Measurements from ENCODE around the gene IGFN1. TPM values are rescaled to one million over a fixed set of nuclear protein-coding genes. Genes with fewer than 3 reads are reported as not detected.

IGFN1 gene
- total and polyA plus RNA-seq, 2 donors (not counting 3 experiments of a cell fraction or from before 2014, with no cell fraction given), result not detected

GRCh38 chr1:201251411-201251810, 60.8 kb downstream of the IGFN1 start:
- POLR2A ChIA-PET, result no interaction called here
- H3K27me3 ChIP-seq (ENCODE audit: control insufficient read depth in 2 of 2, insufficient read depth in 2 of 2, low read length in 2 of 2), result peaks cover 4 to 8% of the 10 kb centered on the region in 2 experiments
- no peak overlapping the region for H3K4me3 ChIP-seq (replicated peaks in 1 of 3; ENCODE audit: insufficient read depth in 1 of 3, low read depth in 1 of 3, low read length in 3 of 3)
- no peak overlapping the region for H3K27ac ChIP-seq (ENCODE audit: insufficient read depth, low read depth, low read length)
- dilution Hi-C loops (cut with MboI; ENCODE audit: extremely low pct_ligation_motif_present, low sequenced_read_pairs), result no loop called here
- no peak for DNase-seq (ENCODE audit: low read depth, low spot score)
- no peaks in the 10 kb centered on the region for H3K79me2 ChIP-seq (ENCODE audit: control insufficient read depth, insufficient read depth, low read length)
- no peaks in the 10 kb centered on the region for H3K9me1 ChIP-seq (replicated peaks; ENCODE audit: control insufficient read depth, extremely low read depth, insufficient read depth, low read length)
- H4K20me1 ChIP-seq (replicated peaks; ENCODE audit: control insufficient read depth, extremely low read depth, insufficient read depth, low read length), result no peaks in the 10 kb centered on the region
- no peaks in the 10 kb centered on the region for H3K36me3 ChIP-seq (ENCODE audit: control insufficient read depth in 2 of 2, extremely low read depth in 1 of 2, insufficient read depth in 2 of 2, low read length in 2 of 2)
- BruUV-seq (replicated peaks), result no TSS peak
- no peak overlapping the region for H3K4me2 ChIP-seq (ENCODE audit: insufficient read depth, low read length)
- TF ChIP-seq, protein P1, sequence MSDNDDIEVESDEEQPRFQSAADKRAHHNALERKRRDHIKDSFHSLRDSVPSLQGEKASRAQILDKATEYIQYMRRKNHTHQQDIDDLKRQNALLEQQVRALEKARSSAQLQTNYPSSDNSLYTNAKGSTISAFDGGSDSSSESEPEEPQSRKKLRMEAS (IDR thresholded peaks at IDR 0.05; ENCODE audit: insufficient read depth, insufficient read length), result no peak
- TF ChIP-seq CTCF (IDR thresholded peaks at IDR 0.05; ENCODE audit: extremely low read depth in 1 of 2, insufficient read depth in 1 of 2, low read depth in 1 of 2, low read length in 2 of 2), result no peak
- intact Hi-C loops (cut with micrococcal nuclease), result no loop called here
- no peak overlapping the region for H2AFZ ChIP-seq (ENCODE audit: low read depth, low read length)
- no peak overlapping the region for H3K9ac ChIP-seq (replicated peaks; ENCODE audit: extremely low read depth, insufficient read depth, low read length)
- CTCF ChIA-PET, result interaction anchor here (1.2 to 5.3 kb wide), 3 partner anchors 96 to 279 kb away, joined by 3 to 109 read pairs (median 34); no protein-coding TSS in a partner anchor
- no peaks in the 10 kb centered on the region for H3K4me1 ChIP-seq (ENCODE audit: control insufficient read depth, extremely low read depth, insufficient read depth, low read length)
- no peak for FAIRE-seq
- no peaks in the 10 kb centered on the region for H3K9me3 ChIP-seq (replicated peaks; ENCODE audit: control insufficient read depth, insufficient read depth, low read length)

DNA sequence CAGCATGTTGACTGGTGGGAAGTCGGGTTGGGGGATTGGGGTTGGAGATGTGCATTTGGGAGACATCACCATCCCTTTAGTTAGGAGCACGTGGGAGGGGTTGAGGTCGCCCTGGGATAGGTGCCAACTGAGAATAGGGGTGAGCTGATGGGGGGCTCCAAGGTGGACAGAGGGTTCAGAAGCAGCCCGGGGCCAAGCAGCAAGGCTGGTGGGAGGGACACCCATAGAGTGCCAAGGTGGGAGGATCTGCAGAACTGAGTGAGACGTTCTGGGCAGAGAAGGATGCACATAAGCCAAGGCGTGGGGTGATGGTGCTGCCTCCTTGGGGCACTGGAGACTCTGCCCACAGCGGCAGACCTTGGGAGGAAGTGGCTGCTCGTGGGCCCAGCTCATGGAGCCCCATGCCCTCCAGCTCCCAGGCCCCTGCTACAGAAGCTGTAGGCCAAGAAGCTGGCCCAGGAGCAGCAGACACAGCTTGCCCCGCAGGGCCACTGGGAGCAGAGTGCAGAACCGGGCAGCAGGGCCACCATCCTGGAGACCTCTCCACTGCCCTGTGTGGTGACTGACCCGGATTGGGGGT, 61.3 kb downstream of the IGFN1 start:
- Histone ChIP-seq H3K36me3 (ENCODE audit: control insufficient read depth in 2 of 2, extremely low read depth in 1 of 2, insufficient read depth in 2 of 2, low read length in 2 of 2) (no peaks in the 10 kb centered on the region), H3K4me2 (ENCODE audit: insufficient read depth, low read length) (no peak overlapping the region), H2AFZ (ENCODE audit: low read depth, low read length) (no peak overlapping the region), H3K9me1 (replicated peaks; ENCODE audit: control insufficient read depth, extremely low read depth, insufficient read depth, low read length) (no peaks in the 10 kb centered on the region), H3K4me3 (replicated peaks in 1 of 3; ENCODE audit: insufficient read depth in 1 of 3, low read depth in 1 of 3, low read length in 3 of 3) (no peak overlapping the region), H3K79me2 (ENCODE audit: control insufficient read depth, insufficient read depth, low read length) (no peaks in the 10 kb centered on the region), H3K9me3 (replicated peaks; ENCODE audit: control insufficient read depth, insufficient read depth, low read length) (no peaks in the 10 kb centered on the region), H3K4me1 (ENCODE audit: control insufficient read depth, extremely low read depth, insufficient read depth, low read length) (no peaks in the 10 kb centered on the region), H3K27me3 (ENCODE audit: control insufficient read depth in 2 of 2, insufficient read depth in 2 of 2, low read length in 2 of 2) (peaks cover 3 to 4% of the 10 kb centered on the region in 2 experiments), H3K27ac (ENCODE audit: insufficient read depth, low read depth, low read length) (no peak overlapping the region), H3K9ac (replicated peaks; ENCODE audit: extremely low read depth, insufficient read depth, low read length) (no peak overlapping the region), H4K20me1 (replicated peaks; ENCODE audit: control insufficient read depth, extremely low read depth, insufficient read depth, low read length) (no peaks in the 10 kb centered on the region)
- intact Hi-C loops (cut with micrococcal nuclease) (no loop called here), dilution Hi-C loops (cut with MboI; ENCODE audit: extremely low pct_ligation_motif_present, low sequenced_read_pairs) (no loop called here)
- DNase-seq (ENCODE audit: low read depth, low spot score) (no peak), FAIRE-seq (no peak)
- TF ChIP-seq EZH2 (IDR thresholded peaks at IDR 0.05; ENCODE audit: borderline replicate concordance, low read depth, low read length, severe bottlenecking), result no peak
- TF ChIP-seq, protein P1 (IDR thresholded peaks at IDR 0.05; ENCODE audit: insufficient read depth, insufficient read length), result no peak
- TF ChIP-seq MYC (IDR thresholded peaks at IDR 0.05; ENCODE audit: low read depth, low read length), result no peak
- no peak for TF ChIP-seq GATA2 (IDR thresholded peaks at IDR 0.05; ENCODE audit: insufficient read depth, insufficient read length, low read depth, low read length)
- TF ChIP-seq FOS (IDR thresholded peaks at IDR 0.05; ENCODE audit: borderline replicate concordance, insufficient read depth, low read length), result no peak
- no peak for TF ChIP-seq POLR2AphosphoS5 (IDR thresholded peaks at IDR 0.05; ENCODE audit: insufficient read depth, low read depth, low read length)
- no peak for TF ChIP-seq JUN (IDR thresholded peaks at IDR 0.05; ENCODE audit: borderline replicate concordance, insufficient read depth, insufficient read length, low read depth)
- TF ChIP-seq POLR2A (IDR thresholded peaks at IDR 0.05; ENCODE audit: low read depth, low read length), result no peak
- no peak for TF ChIP-seq CTCF (IDR thresholded peaks at IDR 0.05; ENCODE audit: extremely low read depth in 1 of 2, insufficient read depth in 1 of 2, low read depth in 1 of 2, low read length in 2 of 2)
- POLR2A ChIA-PET, result no interaction called here
- BruUV-seq (replicated peaks), result no TSS peak
- CTCF ChIA-PET, result interaction anchor here (1.2 to 5.3 kb wide), 3 partner anchors 95 to 280 kb away, joined by 3 to 109 read pairs (median 34); no protein-coding TSS in a partner anchor

All from endothelial cell of umbilical vein (primary cell).